HK-2 (cell line): ENCODE data around the gene CCDC88B.
"Not testable (repeated sequence)": the region's sequence is repeated elsewhere in the genome, so short reads cannot be mapped to it uniquely, and the experiment has no call there.

Experiments
- DNase-seq: peaks from one replicate; pipeline ENCODE4 v3.0.0-alpha.2; 2018; ENCODE audit not compliant: unreplicated experiment

The CCDC88B gene

GRCh38 chr11:64323373-64323772, 16.6 kb upstream of the CCDC88B start:
- DNase-seq, result no peak

GRCh38 chr11:64323984-64324383, 16.0 kb upstream of the CCDC88B start:
- not testable (repeated sequence) for DNase-seq

GRCh38 chr11:64324692-64325469, 15.1 kb upstream of the CCDC88B start:
- DNase-seq, result no peak

GRCh38 chr11:64327375-64327774, 12.6 kb upstream of the CCDC88B start:
- DNase-seq, result no peak

GRCh38 chr11:64327993-64328392, 12.0 kb upstream of the CCDC88B start:
- no peak for DNase-seq

GRCh38 chr11:64330888-64331287, 9.1 kb upstream of the CCDC88B start:
- DNase-seq, result no peak

- DNase-seq, result peak; percentile 87
These were observed 8.2 kb upstream of the CCDC88B start for GRCh38 chr11:64331569-64332371.

- DNase-seq, result no peak
These were observed 6.4 kb upstream of the CCDC88B start for GRCh38 chr11:64333556-64333955.

GRCh38 chr11:64334764-64335735, 5.0 kb upstream of the CCDC88B start:
- DNase-seq, result peak; percentile 87

- DNase-seq, result no peak
These were observed 2.3 kb upstream of the CCDC88B start for GRCh38 chr11:64337538-64338249.

- DNase-seq, result no peak
These were observed 1.3 kb upstream of the CCDC88B start for GRCh38 chr11:64338716-64339115.

GRCh38 chr11:64339286-64339685, 718 bp upstream of the CCDC88B start:
- no peak for DNase-seq

GRCh38 chr11:64340671-64341335, 799 bp downstream of the CCDC88B start:
- DNase-seq, result no peak

GRCh38 chr11:64341429-64341828, 1.4 kb downstream of the CCDC88B start:
- DNase-seq, result no peak

- DNase-seq, result peak; percentile 88
These were observed 2.1 kb downstream of the CCDC88B start for GRCh38 chr11:64341851-64342791.

GRCh38 chr11:64342869-64343745, 3.1 kb downstream of the CCDC88B start:
- DNase-seq, result no peak

GRCh38 chr11:64343767-64344559, 4.0 kb downstream of the CCDC88B start:
- no peak for DNase-seq

GRCh38 chr11:64344787-64345186, 4.8 kb downstream of the CCDC88B start:
- no peak for DNase-seq
